Mesenchymal stem cell (in vitro differentiated cells and primary cell): ENCODE measurements around the gene DENND1C.

Experiments used
- DNase-seq: peaks from one replicate; pipeline ENCODE4 v3.0.0-alpha.2; 2013
- H2AFZ ChIP-seq: one replicate; pipeline ENCODE4 v1.6.1; 2013; ENCODE audit warnings: low read depth, mild to moderate bottlenecking, control low read depth, inconsistent platforms, low read length, moderate library complexity
- H2AK5ac ChIP-seq: 2 replicates; pipeline ENCODE4 v1.6.1; 2013; ENCODE audit warnings: low read length, moderate library complexity, mild to moderate bottlenecking, inconsistent platforms; ENCODE audit not compliant: severe bottlenecking
- H2BK120ac ChIP-seq: one replicate; pipeline ENCODE4 v1.6.1; 2013; ENCODE audit warnings: low read depth, mild to moderate bottlenecking, inconsistent platforms, low read length, moderate library complexity
- H2BK12ac ChIP-seq, 2 experiments: one replicate each; pipeline ENCODE4 v1.6.1; 2013; ENCODE audit warnings: inconsistent platforms in 2 of 2, low read length in 2 of 2, mild to moderate bottlenecking in 2 of 2, moderate library complexity in 2 of 2, control low read depth in 1 of 2
- H2BK15ac ChIP-seq: one replicate; pipeline ENCODE4 v1.6.1; 2013; ENCODE audit warnings: mild to moderate bottlenecking, low read depth, inconsistent platforms; ENCODE audit not compliant: poor library complexity, severe bottlenecking
- H2BK5ac ChIP-seq: 2 replicates; pipeline ENCODE4 v1.6.1; 2013; ENCODE audit warnings: low read depth, mild to moderate bottlenecking, low read length, control low read depth, inconsistent platforms; ENCODE audit not compliant: poor library complexity, severe bottlenecking
- H3K14ac ChIP-seq, 2 experiments: one replicate each; pipeline ENCODE4 v1.6.1; 2013; ENCODE audit warnings: inconsistent platforms in 2 of 2, low read length in 2 of 2, control low read depth in 1 of 2, mild to moderate bottlenecking in 1 of 2, moderate library complexity in 1 of 2
- H3K18ac ChIP-seq, 2 experiments: one replicate each; pipeline ENCODE4 v1.6.1; 2013; ENCODE audit warnings: inconsistent platforms in 2 of 2, low read length in 2 of 2, control low read depth in 1 of 2, low read depth in 1 of 2, mild to moderate bottlenecking in 1 of 2
- H3K23ac ChIP-seq, 2 experiments: one replicate each; pipeline ENCODE4 v1.6.1; 2013; ENCODE audit warnings: inconsistent platforms in 2 of 2, low read length in 2 of 2, mild to moderate bottlenecking in 2 of 2, moderate library complexity in 2 of 2, control low read depth in 1 of 2
- H3K27ac ChIP-seq: 2 replicates; pipeline ENCODE4 v1.5.1; 2013; ENCODE audit warnings: mild to moderate bottlenecking, moderate library complexity, low read length, control low read depth, inconsistent platforms; ENCODE audit not compliant: poor library complexity, severe bottlenecking
- H3K27me3 ChIP-seq, 2 experiments: 2 replicates each; pipeline versions ENCODE4 v1.6.1 to v1.7.0; 2013; ENCODE audit warnings: low read length in 2 of 2, mild to moderate bottlenecking in 2 of 2, moderate library complexity in 2 of 2, control low read depth in 1 of 2, inconsistent platforms in 1 of 2; ENCODE audit not compliant: control insufficient read depth in 1 of 2, insufficient read depth in 1 of 2
- H3K36me3 ChIP-seq, 2 experiments: 2 replicates each; pipeline versions ENCODE4 v1.6.1 to v1.7.0; 2013; ENCODE audit warnings: low read length in 2 of 2, control low read depth in 1 of 2, inconsistent platforms in 1 of 2, low read depth in 1 of 2, mild to moderate bottlenecking in 1 of 2; ENCODE audit not compliant: insufficient read depth in 2 of 2, control insufficient read depth in 1 of 2
- H3K4ac ChIP-seq, 2 experiments: one replicate each; pipeline ENCODE4 v1.6.1; 2013; ENCODE audit warnings: inconsistent platforms in 2 of 2, low read length in 2 of 2, mild to moderate bottlenecking in 2 of 2, moderate library complexity in 2 of 2, control low read depth in 1 of 2, low read depth in 1 of 2
- H3K4me1 ChIP-seq: 2 replicates; pipeline ENCODE4 v1.6.1; 2013; ENCODE audit warnings: low read depth, low read length, control low read depth; ENCODE audit not compliant: control insufficient read depth, insufficient read depth
- H3K4me2 ChIP-seq: 2 replicates; pipeline ENCODE4 v1.6.1; 2013; ENCODE audit warnings: low read length, mild to moderate bottlenecking, inconsistent platforms; ENCODE audit not compliant: poor library complexity, severe bottlenecking
- H3K4me3 ChIP-seq, 2 experiments: 2 replicates each; pipeline versions ENCODE4 v1.5.1 to v1.7.0; 2013; ENCODE audit warnings: low read length in 2 of 2, mild to moderate bottlenecking in 2 of 2, control low read depth in 1 of 2, low read depth in 1 of 2; ENCODE audit not compliant: insufficient read depth in 1 of 2
- H3K79me1 ChIP-seq: replicated peaks from 2 replicates; pipeline ENCODE4 v1.6.1; 2013; ENCODE audit warnings: mild to moderate bottlenecking, control low read depth, low read length, inconsistent platforms; ENCODE audit not compliant: poor library complexity, severe bottlenecking
- H3K9ac ChIP-seq: 2 replicates; pipeline ENCODE4 v1.7.0; 2013; ENCODE audit warnings: mild to moderate bottlenecking, low read length, moderate library complexity
- H3K9me3 ChIP-seq: 2 replicates; pipeline ENCODE4 v1.7.0; 2013; ENCODE audit warnings: mild to moderate bottlenecking, low read length; ENCODE audit not compliant: control insufficient read depth
- H4K8ac ChIP-seq: one replicate; pipeline ENCODE4 v1.6.1; 2013; ENCODE audit warnings: inconsistent platforms, mild to moderate bottlenecking, low read length, moderate library complexity
- H4K91ac ChIP-seq: one replicate; pipeline ENCODE4 v1.6.1; 2013; ENCODE audit warnings: mild to moderate bottlenecking, low read length, inconsistent platforms
- WGBS: methylation state at CpG from one replicate; pipeline ENCODE4 v1.1.7; 2013; ENCODE audit warnings: mixed read lengths; 5-methylcytosine and 5-hydroxymethylcytosine counted together

Gene DENND1C

GRCh38 chr19:6458695-6459261 is 22.8 kb downstream of the DENND1C start:
- H3K4ac ChIP-seq: peak overlapping the region in 1 of 2 experiments; percentile 67
- peak overlapping the region in 1 of 2 experiments; percentile 85 for H3K18ac ChIP-seq
- 39% methylated on average over 14 of the region's 16 CpGs for WGBS
- peak overlapping the region; percentile 99 for H3K4me2 ChIP-seq
- no peak for DNase-seq
- H3K79me1 ChIP-seq: peaks cover 21% of the 10 kb centered on the region
- peak overlapping the region; percentile 61 for H2AFZ ChIP-seq
- H3K27me3 ChIP-seq: peaks cover 0 to 8% of the 10 kb centered on the region in 2 experiments
- H3K14ac ChIP-seq: peak overlapping the region in 1 of 2 experiments; percentile 94
- H2BK5ac ChIP-seq: no peak overlapping the region
- peak overlapping the region in 1 of 2 experiments; percentile 59 for H3K23ac ChIP-seq
- H4K8ac ChIP-seq: peak overlapping the region; percentile 8
- H3K9ac ChIP-seq: peak overlapping the region; percentile 57
- H3K9me3 ChIP-seq: peaks cover 16% of the 10 kb centered on the region
- no peak overlapping the region for H2BK120ac ChIP-seq
- H3K36me3 ChIP-seq: peaks cover 19 to 32% of the 10 kb centered on the region in 2 experiments
- no peak overlapping the region for H2BK15ac ChIP-seq
- H3K4me1 ChIP-seq: peaks cover 18% of the 10 kb centered on the region
- H4K91ac ChIP-seq: no peak overlapping the region
- H2BK12ac ChIP-seq: peak overlapping the region in 1 of 2 experiments; percentile 47
- no peak overlapping the region for H3K27ac ChIP-seq
- peak overlapping the region; percentile 78 to 88 for H3K4me3 ChIP-seq
- no peak overlapping the region for H2AK5ac ChIP-seq

GRCh38 chr19:6457958-6458694 is 23.5 kb downstream of the DENND1C start:
- Histone ChIP-seq H3K27me3 (peaks cover 0 to 6% of the 10 kb centered on the region in 2 experiments), H3K4me1 (peaks cover 17% of the 10 kb centered on the region), H2BK15ac (no peak overlapping the region), H2AFZ (no peak overlapping the region), H3K36me3 (peaks cover 24 to 38% of the 10 kb centered on the region in 2 experiments), H2BK120ac (no peak overlapping the region), H4K91ac (no peak overlapping the region), H3K4ac (no peak overlapping the region), H3K18ac (peak overlapping the region in 1 of 2 experiments; percentile 21), H3K9ac (no peak overlapping the region), H2BK5ac (no peak overlapping the region), H4K8ac (no peak overlapping the region), H3K4me3 (no peak overlapping the region), H3K9me3 (peaks cover 22% of the 10 kb centered on the region), H2AK5ac (no peak overlapping the region), H3K23ac (peak overlapping the region in 1 of 2 experiments; percentile 40), H2BK12ac (peak overlapping the region in 1 of 2 experiments; percentile 13), H3K4me2 (peak overlapping the region; percentile 99), H3K27ac (no peak overlapping the region), H3K14ac (no peak overlapping the region), H3K79me1 (peaks cover 21% of the 10 kb centered on the region)
- 84% methylated on average over 12 of the region's 17 CpGs for WGBS
- DNase-seq: no peak

- H2BK120ac ChIP-seq: no peak overlapping the region
- H3K9ac ChIP-seq: no peak overlapping the region
- no peak overlapping the region for H2AK5ac ChIP-seq
- no peak for DNase-seq
- H3K27me3 ChIP-seq: no peaks in the 10 kb centered on the region
- H2BK5ac ChIP-seq: no peak overlapping the region
- no peak overlapping the region for H3K27ac ChIP-seq
- peaks cover 17% of the 10 kb centered on the region for H3K4me1 ChIP-seq
- no peak overlapping the region for H3K4ac ChIP-seq
- H3K18ac ChIP-seq: no peak overlapping the region
- no peak overlapping the region for H4K91ac ChIP-seq
- H2BK12ac ChIP-seq: no peak overlapping the region
- H3K14ac ChIP-seq: no peak overlapping the region
- no peak overlapping the region for H3K4me3 ChIP-seq
- H4K8ac ChIP-seq: no peak overlapping the region
- peaks cover 28 to 52% of the 10 kb centered on the region in 2 experiments for H3K36me3 ChIP-seq
- H3K23ac ChIP-seq: no peak overlapping the region
- H2BK15ac ChIP-seq: no peak overlapping the region
- 97% methylated on average over 15 of the region's 15 CpGs for WGBS
- no peak overlapping the region for H3K4me2 ChIP-seq
- peaks cover 28% of the 10 kb centered on the region for H3K9me3 ChIP-seq
- H2AFZ ChIP-seq: no peak overlapping the region
- H3K79me1 ChIP-seq: peaks cover 21% of the 10 kb centered on the region
Observed at GRCh38 chr19:6455924-6456323, 25.7 kb downstream of the DENND1C start.

- 97% methylated on average over 11 of the region's 11 CpGs for WGBS
- H2BK15ac ChIP-seq: no peak overlapping the region
Observed at GRCh38 chr19:6453951-6454565, 27.5 kb downstream of the DENND1C start.

More at GRCh38 chr19:6453951-6454565, 27.5 kb downstream of the DENND1C start:
- H3K36me3 ChIP-seq: peaks cover 28 to 60% of the 10 kb centered on the region in 2 experiments
- no peak overlapping the region for H2AFZ ChIP-seq
- H3K23ac ChIP-seq: no peak overlapping the region
- H3K14ac ChIP-seq: no peak overlapping the region
- no peak overlapping the region for H3K4me2 ChIP-seq
- H3K27ac ChIP-seq: no peak overlapping the region
- no peak overlapping the region for H4K91ac ChIP-seq
- DNase-seq: no peak
- H3K4me1 ChIP-seq: peaks cover 13% of the 10 kb centered on the region
- peaks cover 18% of the 10 kb centered on the region for H3K79me1 ChIP-seq
- no peak overlapping the region for H3K9ac ChIP-seq
- no peak overlapping the region for H3K4ac ChIP-seq
- no peak overlapping the region for H2BK120ac ChIP-seq
- peaks cover 28% of the 10 kb centered on the region for H3K9me3 ChIP-seq
- H2BK12ac ChIP-seq: no peak overlapping the region
- H2AK5ac ChIP-seq: no peak overlapping the region
- H4K8ac ChIP-seq: no peak overlapping the region
- H3K18ac ChIP-seq: no peak overlapping the region
- no peak overlapping the region for H2BK5ac ChIP-seq
- no peak overlapping the region for H3K4me3 ChIP-seq
- H3K27me3 ChIP-seq: no peaks in the 10 kb centered on the region
